Stimulated activated CD8-positive, alpha-beta memory T cell treated with anti-CD3 and anti-CD28 coated beads, Interleukin-15, amount 100 ng/mL, for 1 hour (primary cell): ENCODE results near the gene IL12RB2.

ENCODE experiments used
- DNase-seq: peaks from one replicate; pipeline ENCODE4 v3.0.0-alpha.2; 2020; ENCODE audit warnings: low read depth

IL12RB2 gene

DNA sequence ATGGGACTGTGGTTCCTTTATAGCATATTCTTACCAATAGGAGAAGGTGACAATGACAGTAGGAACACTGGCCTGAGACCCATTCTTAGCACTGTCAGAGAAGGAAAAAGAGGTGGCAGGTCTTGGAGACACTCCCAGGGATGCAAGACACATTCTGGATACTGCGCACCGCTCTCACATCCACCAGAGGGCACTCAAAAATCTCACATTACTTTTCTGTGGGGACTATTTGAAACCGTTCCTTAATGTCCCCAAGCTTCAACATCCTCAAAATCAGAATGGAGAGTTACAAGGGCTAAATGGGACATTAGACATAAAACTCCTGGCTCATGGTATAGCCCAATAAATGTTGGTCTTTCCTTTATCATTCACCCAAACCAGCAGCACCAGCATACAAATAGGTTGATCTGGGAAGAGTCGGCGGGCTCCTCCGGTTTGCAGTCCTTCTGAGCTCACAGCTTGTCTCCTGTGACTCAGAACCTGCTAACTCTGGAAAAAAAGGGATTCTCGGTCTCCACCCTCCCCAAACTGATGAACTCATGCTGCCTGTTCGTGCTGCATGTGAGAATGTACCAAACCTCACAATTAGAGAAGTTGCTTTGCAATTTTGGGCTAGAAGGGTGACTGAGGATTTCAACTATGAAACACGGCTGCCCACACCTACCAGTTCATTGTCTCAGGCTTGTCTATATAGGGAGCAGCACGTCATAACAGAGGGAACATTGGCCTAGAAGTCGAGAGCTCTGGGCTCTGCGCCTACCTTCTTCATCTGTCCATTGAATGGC is 40.2 kb downstream of the IL12RB2 start:
- no peak for DNase-seq

DNA sequence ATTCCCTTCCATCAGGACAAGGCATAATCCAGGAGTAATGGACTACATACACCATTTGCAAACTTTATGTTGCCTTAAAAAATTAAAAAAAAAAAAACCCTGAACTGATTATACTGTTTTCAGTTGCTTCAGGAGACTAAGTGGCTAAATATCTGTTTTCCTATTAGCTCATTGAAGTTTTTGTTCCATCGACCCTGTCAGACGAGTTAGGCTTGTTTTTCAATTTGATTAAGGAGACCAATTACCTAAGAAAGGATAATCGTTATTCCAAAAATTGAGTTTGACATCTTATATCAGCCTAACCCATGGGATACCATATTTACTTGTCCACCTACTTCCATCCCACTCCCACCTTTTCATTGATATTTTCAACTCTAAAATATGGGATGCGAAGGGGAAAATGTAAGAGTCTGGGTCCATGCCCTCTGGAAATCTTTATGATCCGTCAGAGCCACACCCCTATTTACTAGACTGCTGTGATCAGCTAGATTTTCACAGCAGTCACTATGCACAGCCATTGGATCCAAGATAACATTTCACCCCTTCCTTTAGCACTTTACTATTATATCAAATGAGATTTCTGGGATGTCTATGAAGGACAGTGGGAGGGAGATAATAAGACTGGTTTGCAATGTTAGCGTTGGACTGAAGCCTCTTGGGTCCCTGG is 41.0 kb downstream of the IL12RB2 start:
- no peak for DNase-seq

DNA sequence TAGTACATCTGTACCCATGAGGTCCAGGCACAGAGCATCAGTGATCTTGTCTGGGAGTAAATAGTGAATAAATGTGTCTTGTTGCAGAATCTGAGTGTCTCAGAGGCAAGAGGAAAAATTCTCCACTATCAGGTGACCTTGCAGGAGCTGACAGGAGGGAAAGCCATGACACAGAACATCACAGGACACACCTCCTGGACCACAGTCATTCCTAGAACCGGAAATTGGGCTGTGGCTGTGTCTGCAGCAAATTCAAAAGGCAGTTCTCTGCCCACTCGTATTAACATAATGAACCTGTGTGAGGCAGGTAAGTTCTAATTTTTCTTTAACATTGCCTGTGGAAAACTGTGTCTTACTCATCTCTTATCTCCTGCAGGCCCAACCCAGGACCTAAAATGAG is 43.1 kb downstream of the IL12RB2 start:
- DNase-seq: no peak

DNA sequence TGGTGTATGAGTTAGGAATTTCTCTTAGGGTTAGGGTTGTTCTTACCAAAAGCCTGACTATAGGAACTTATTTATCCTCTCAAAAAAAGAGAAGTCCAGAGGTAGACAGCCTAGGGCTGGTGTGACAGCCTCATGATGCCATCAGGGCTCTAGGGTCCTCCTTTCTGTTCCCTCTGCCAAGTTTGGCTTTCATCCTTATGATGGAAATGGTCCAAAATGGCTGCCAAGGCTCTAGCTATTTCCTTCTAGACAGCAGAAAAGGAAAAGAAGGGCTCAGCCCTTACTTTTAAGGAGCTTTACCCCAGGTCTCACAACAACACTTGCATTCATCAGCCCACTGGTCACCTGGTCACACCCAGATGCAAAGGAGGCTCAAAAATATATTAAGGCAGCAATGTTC is 44.5 kb downstream of the IL12RB2 start:
- DNase-seq: no peak

DNA sequence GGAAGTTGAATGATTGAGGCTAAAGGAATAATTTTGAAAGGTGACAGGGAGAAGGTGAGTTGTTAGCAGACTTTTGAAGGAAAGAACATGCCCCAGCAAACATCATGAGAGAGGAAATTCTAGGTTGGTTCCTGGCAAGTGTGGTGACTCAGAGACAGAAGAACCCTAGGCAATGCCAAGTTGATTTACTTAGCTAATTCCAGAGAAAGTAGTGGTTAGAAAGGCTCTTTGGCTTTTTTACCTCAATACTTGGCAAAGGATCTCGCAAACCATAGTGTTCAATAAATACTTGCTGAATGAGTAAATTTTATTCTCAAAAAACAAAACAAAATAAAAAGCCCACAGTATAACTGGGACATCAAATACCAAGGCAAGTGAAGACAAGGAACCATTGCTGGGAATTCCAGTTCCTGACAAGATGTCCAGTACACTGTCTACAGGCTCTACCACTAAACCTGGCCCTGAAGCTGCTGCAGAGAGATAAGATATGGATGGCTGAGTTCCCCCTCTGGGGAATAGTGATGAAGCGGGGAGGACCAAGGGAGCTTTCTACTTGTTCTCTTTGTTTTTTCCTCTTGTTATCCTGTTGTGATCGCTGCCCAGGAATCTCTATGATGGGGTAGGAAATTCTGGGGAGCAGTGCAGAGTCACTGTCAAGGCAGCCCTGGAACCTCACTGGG is 48.2 kb downstream of the IL12RB2 start:
- DNase-seq: no peak

DNA sequence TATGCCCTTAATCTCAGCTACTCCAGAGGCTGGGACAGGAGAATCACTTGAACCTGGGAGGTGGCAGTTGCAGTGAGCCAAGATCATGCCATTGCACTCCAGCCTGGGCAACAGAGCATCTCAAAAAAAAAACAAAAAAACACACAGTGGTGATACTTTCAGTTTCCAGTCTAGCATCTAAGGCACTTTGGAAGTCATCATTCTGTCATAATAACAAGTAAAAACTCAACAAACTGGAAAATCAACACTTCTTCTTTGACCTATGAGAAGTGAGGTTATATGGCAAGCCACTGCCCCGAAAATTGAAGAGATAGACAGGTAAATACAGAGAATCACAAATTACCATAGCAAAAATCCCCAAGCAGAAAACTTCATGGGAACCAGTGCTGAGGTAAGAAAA is 51.9 kb downstream of the IL12RB2 start:
- no peak for DNase-seq

DNA sequence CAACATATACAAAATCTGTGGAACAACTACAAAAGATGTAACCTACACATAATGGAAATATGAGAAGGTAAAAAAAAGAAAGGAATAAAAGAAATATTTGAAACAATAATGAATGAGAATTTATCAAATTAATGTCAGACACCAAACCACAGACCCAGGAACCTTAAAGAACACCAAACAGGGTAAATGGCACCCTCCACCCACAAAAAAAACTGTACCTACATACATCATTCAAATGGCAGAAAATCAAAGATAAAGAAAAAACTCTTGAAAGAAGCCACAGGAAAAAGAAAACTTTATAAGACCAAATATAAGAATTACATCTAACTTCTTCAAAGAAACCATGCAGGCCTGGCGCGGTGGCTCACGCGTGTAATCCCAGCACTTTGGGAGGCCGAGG is 54.0 kb downstream of the IL12RB2 start:
- DNase-seq: no peak

DNA sequence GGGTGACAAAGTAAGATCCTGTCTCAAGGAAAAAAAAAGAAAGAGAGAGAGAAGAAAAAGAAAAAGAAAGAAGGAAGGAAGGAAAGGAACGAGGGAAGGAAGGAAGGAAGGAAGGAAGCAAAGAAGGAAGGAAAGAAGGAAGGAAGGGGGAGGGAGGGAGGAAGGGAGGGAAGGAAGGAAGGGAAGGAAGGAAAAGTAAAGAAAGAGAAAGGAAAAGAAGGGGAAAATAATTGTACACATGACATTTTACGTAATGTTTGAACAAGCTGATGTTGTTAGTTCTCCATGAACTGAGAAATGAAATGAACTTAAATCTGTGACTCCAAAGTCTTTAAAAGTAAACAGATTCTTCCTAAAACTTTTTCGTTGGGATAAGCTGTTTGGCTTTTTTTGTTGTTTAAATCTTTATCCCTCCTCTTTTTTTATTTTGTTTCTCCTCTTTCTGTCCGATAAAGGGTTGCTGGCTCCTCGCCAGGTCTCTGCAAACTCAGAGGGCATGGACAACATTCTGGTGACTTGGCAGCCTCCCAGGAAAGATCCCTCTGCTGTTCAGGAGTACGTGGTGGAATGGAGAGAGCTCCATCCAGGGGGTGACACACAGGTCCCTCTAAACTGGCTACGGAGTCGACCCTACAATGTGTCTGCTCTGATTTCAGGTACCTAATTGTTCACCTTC is 59.8 kb downstream of the IL12RB2 start:
- DNase-seq: no peak

DNA sequence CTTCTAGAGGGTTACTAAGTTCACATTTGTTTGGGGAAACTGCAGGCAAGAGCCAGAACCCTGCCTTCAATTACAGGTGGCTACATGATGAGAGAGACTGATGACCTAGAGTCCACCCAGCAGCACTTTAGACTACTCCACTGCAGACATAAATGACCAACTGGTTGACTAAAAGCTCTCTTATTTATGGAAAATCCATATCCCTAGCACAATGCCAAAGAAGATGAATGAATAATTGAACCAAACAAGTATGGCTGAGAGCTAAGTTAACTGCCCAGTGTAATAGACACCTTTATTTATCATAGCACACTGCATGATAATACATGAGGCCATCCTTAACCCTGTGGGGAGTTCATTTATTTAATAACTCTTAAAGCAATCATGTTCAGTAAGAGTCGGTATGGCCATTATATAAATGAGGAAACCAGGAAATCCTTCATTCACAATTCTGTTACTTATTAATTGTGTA is 60.4 kb downstream of the IL12RB2 start:
- no peak for DNase-seq

DNA sequence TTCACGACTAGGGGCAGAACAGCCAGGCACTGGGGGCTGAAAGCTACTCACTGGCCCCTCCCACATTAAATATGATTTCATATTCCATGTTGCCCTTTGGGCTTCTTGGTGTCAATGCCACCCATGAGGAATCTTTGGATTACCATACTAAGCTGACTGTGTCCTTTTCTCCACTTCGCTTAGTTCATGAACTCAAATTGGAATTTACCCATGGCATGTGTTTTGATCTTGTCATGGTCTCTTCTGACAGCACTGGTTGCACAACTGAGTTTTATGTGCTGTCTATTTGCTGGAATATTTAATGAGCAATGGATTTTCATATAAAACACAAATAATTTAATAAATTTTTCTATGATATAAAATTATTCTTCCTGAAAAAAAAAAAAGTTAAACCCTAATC is 63.4 kb downstream of the IL12RB2 start:
- DNase-seq: no peak

DNA sequence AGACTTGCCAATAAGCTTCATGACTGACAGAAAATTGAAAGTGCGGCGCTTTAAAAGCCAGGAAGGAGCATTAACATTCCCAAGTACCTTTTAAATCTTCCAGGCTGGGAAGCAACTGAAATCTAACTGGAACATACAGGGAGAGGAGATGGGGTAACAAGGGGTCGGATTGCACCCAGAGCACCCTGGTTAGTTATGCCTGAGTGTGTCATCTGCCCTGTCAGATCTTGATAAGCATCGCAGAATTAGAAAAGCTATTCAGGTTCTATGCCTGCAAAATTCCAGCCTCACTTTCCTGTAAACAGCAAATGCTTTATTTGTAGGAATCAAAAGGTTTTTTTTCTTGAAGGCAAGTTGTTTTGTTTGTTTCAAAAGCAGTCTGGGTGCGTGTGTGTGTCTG is 64.0 kb downstream of the IL12RB2 start:
- no peak for DNase-seq

DNA sequence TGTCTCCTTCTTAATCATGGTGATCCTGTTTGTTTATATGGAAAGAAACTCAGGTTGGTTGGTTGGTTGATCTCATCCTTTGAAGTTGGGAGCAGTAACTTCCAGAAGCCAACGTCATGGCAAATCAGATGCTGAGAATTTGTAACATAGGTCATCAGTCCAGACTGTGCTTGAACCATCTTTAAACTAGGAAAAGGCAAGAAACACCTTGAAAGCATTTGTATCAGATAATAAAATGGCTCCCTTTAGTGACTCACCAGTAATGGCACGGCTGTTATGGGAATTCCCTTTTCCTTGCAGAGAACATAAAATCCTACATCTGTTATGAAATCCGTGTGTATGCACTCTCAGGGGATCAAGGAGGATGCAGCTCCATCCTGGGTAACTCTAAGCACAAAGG is 64.5 kb downstream of the IL12RB2 start:
- no peak for DNase-seq

DNA sequence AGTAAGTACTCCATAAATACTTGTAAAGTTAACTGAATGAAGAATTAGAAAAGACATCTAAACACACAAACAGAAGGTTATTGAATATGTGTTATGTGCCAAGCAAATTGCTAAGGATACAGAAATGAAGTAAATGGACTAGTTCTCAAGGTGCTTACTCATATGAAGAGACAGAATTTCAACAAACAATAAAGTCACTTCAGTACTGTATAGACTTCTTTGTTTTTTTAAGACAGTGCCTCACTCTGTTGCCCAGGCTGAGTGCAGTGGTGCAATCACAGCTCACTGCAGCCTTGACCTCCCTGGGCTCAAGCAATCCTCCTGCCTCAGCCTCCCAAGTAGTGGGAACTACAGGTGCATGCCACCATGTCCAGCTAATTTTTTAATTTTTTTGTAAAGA is 65.2 kb downstream of the IL12RB2 start:
- no peak for DNase-seq

DNA sequence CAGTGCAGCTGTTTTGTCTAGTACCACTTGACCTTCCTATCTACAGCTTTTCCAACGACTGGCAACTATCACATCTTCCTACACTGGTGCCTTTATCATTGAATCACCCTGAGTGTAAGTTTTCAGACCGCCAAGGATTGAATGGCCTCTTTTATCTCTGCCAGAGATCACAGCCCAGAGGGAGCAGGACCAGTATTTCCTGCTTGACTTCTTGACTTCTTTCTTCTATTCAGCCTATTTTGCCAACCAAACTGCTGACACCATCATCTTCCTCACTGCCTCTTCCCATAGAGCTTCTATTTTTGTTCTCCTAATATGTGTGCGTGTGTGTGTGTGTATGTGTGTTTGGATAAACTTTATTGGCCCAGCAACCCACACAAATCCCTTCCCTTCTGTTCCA is 68.7 kb downstream of the IL12RB2 start:
- DNase-seq: no peak

DNA sequence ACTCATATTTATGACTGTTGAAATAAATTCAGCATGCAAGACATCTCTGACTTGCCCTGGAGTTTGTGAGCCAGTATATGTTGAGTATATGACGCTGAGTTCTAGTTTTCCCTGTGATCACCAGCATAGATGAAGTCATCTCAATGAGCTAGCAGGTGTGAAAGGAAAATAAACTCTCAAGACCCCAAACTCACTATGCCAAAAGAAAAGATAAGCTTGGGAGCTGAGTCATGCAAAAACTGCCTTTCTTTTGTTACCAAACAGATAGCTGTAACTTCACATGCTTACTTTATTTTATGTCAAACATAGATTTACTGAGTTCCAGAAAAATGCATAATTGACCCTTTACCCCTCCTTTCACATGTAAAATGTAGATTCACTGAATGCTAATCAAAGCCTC is 69.6 kb downstream of the IL12RB2 start:
- DNase-seq: no peak

DNA sequence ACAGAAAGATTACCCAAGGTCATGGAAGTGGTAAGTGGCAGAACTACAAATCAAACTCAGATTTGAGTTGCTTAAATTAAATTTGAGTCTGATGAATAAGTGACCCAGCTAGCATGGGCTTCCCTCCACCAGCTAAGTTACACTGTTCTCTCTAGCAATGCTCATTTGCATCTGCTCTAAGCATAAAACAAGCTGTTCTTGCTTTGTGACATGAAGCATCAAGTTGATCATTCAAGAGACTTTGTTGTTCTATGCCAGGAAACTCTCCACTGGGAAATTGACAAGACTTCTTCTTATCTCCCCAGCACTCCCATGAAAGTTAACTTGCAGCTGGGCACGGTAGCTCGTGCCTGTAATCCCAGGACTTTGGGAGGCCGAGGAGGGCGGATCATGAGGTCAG is 73.5 kb downstream of the IL12RB2 start:
- DNase-seq: no peak

DNA sequence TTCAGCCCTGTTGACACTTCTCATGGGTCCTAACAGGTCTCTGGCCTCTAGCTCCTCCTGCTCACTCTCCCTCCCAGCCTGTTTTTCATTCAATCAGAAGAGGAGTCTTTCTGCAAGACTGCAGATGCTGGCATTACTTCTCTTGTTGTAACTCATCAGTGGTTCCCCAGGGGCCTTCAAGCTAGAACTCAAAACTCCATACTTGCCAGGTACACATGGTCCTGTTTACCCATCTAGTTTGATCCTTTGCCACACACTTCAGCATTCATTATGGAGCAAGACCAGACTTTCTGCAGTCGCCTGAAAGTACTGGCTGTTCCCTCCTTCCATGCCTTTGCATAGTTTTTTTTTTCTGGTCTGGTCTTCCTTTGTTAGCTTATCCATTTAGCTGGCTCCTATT is 74.6 kb downstream of the IL12RB2 start:
- DNase-seq: no peak

DNA sequence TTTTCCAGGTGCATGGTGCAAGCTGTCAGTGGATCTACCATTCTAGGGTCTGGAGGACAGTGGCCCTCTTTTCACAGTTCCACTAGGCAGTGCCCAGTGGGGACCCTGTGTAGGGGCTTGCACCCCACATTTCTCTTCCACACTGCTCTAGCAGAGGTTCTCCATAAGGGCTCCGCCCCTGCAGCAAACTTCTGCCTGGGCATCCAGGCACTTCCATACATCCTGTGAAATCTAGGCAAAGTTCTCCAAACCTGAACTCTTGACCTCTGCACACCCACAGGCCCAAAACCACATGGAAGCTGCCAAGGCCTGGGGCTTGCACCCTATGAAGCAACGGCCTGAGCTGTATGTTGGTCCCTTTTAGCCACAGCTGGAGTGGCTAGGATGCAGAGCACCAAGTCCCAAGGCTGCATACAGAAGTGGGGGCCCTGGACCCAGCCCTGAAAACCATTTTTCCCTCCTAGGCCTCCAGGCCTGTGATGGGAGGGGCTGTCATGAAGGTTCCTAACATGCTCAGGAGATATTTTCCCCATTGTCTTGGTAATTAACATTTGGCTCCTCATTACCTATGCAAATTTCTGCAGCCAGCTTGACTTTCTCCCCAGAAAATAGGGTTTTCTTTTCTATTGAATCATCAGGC is 76.4 kb downstream of the IL12RB2 start:
- no peak for DNase-seq

DNA sequence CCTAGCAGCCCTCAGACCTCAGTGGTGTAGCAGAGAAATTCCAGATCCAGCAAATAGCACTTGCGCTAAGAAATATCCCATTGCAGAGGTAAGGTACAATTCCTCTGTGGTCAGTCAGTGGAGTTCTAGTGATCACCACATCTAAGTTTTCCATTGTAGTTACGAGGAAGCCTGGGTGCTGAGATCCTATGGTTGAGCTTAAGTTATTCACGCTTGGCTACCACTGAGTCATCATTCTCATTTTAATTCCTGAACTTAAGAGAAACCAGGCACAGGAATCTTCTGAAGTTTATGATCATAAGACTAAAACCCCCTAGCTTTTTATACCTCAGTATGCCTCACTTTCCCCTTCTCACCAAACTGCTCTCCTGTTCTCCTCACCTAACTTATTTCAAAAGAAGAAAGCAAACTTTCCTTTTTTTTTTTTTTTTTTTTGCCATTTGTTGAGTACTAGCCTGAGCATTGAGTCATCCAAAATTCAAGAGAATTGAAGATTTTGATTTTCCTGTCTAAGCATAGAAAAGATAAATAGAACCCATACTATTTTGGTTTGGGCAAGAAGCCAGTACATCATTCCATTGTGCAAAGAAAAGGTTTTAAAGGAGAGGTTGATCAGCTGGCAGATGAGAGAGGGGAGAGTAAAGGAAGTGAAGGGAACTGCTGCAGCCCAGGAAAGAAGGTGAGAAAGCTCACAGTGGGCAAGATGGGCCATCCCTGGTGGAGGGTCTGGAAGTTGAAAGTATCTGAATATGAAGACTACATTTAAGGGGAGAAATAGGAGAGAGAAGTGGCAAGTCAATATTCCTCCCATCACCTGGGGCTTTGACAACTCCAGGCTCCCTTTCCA is 82.6 kb downstream of the IL12RB2 start:
- DNase-seq: no peak

DNA sequence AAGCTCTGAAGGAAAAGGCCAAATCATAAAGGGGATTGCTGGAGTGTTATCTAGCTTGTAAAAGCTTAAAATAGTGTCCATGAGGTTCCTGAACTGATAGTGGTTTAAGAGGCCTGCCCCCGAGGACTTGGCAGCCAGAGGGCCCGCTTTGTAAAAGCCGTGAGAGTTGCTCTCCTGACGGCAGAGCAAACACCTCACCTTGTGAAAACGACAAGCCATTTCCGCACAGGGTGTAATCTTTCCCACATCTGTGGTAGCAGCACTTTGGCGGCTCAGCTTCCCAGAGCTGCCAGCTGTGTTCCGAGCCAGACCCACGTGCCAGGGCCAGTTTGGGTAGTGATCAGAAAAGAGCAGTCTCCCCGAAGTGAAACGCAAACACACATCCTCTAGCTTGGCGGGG is 85.6 kb downstream of the IL12RB2 start:
- no peak for DNase-seq

DNA sequence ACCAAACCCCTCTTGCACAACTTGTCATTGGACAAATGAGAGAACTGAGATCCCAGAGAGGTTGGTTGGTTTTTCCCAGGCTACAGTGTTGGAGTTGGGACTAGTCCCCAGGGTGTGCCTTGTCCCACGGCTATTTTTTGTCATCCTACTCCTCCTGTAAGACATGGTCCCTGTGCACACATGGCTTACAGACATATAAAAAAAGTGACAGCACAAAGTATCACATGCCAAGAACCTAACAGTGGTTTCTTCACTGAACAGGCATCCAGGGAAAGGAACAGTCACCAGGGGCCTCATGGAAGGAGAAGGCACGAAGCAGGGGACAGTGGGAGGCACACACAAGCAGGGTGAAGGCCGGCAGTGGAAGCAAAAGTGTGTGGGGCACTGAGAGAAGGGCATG is 86.1 kb downstream of the IL12RB2 start:
- no peak for DNase-seq
